Stimulated activated CD4-positive, alpha-beta T cell treated with anti-CD3 and anti-CD28 coated beads, TNF-alpha, amount 100 ng/mL, for 48 hours (primary cell): ENCODE data around the gene RAP1GAP.

Experiments used
- DNase-seq, 3 donors: peaks; one replicate each; pipeline ENCODE4 v3.0.0-alpha.2; 2020; ENCODE audit warnings: low read depth in 3 of 3

RAP1GAP gene

GRCh38 chr1:21662426-21663247 is 6.5 kb downstream of the RAP1GAP start:
- DNase-seq, result no peak

DNA sequence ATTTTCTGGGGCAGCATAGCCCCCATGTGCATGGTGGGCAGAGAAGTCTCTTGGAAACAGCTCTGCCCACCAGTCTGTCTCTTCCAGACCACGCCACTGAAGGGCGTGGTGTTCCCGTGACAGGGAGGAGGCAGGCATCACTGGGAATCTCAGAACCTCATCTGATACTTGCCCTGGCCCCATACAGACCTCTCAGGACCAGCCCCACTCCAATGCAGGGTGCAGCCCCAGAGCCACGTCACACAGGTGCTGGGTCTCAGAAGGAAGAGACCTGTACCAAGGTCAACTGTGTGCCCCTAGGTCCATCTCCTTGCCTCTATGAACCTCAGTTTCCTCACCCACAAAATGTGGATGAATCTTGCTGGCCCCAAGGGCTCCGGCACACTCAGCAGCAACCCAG is 7.3 kb downstream of the RAP1GAP start:
- DNase-seq, result no peak

GRCh38 chr1:21659924-21660326 is 9.2 kb downstream of the RAP1GAP start:
- no peak for DNase-seq

GRCh38 chr1:21659099-21659923 is 9.8 kb downstream of the RAP1GAP start:
- DNase-seq, result peak; percentile 62 to 69 (median 62)

- no peak for DNase-seq
Observed at GRCh38 chr1:21657456-21658190, 11.5 kb downstream of the RAP1GAP start.

- no peak for DNase-seq
Observed at GRCh38 chr1:21655748-21656147, 13.4 kb downstream of the RAP1GAP start.

- DNase-seq, result no peak
Observed at GRCh38 chr1:21655259-21655658, 13.9 kb downstream of the RAP1GAP start.

- no peak for DNase-seq
Observed at GRCh38 chr1:21654209-21654608, 14.9 kb downstream of the RAP1GAP start.

DNA sequence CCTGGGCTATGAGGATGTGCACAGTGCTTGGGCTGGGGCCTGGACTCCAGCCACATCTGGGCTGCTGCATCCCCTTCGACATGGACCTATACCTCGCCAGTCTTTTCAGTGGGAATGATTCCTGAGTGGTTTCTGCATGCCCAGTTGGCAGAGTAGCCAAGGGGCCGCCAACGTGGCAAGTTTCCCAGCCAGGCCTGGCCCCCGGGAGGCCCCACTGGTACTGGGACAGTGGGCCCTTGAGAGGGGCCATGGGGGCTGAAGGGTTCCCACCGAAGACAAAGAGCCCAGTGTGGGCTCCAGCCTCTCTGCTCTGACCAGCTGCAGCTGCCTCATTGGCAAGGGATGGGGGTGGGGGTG is 15.4 kb downstream of the RAP1GAP start:
- DNase-seq, result no peak

- no peak for DNase-seq
Observed at GRCh38 chr1:21652937-21653743, 16.0 kb downstream of the RAP1GAP start.

- no peak for DNase-seq
Observed at GRCh38 chr1:21652101-21652936, 16.8 kb downstream of the RAP1GAP start.

- no peak for DNase-seq
Observed at GRCh38 chr1:21651214-21652042, 17.7 kb downstream of the RAP1GAP start.

DNA sequence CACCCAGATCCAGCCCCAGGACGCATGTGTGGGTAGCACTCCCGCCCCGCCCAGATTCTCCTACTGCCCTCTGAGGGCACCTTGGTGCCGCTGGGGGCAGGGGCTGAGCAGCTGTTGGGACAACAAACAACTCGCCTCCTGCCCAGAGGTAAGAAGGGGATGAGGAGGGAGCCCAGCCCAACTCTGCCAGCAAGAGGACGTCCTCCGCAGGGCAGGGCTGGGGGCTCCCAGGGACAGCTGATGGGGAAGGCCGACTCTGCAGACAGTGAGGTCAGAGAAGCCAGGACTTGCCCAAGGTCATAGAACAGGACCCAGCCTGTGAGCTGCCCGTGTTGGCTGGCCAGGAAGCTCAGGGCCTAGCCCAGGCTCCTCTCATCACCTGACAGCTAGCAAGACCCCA is 18.8 kb downstream of the RAP1GAP start:
- no peak for DNase-seq

- DNase-seq, result no peak
Observed at GRCh38 chr1:21649315-21649714, 19.8 kb downstream of the RAP1GAP start.

DNA sequence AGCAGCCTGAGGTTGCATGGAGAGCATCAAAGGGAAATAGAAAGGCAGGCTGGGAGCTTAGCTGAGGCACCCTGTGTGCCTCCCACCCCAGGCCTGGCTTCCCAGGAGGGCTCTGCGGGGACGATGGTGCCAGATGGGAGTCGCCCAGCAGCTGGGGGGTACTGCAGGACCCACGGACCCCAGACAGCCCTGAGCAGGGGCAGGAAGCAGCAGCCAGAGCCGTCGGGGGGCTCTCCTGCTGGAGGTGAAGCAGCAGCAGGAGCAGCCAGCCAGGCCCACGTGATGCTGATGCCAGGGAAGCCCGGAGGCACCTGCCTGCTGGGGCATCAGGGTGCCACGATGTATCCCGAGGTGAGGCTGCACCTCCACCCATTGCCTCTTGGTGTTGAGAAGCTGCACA is 20.4 kb downstream of the RAP1GAP start:
- no peak for DNase-seq

DNA sequence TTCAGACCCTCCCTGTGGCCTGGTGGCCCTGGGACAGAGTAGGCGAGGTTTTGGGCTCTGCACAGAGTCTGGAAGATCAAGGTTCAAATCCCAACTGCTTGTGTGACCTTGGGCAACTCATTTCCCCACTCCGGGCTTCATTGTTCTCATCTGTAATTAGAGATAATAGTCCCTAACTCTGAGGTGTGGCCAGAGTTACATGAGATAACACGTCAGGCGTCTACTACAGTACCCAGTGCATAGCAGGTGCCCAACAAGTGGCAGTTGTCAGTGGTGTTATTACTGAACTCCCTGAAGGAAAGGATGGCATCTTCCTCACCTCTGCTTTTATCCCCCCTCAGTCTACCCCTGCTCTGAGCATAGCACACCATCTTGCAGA is 20.8 kb downstream of the RAP1GAP start:
- DNase-seq, result no peak

GRCh38 chr1:21647431-21648351 is 21.5 kb downstream of the RAP1GAP start:
- DNase-seq, result peak; percentile 15 to 51 (median 27)

DNA sequence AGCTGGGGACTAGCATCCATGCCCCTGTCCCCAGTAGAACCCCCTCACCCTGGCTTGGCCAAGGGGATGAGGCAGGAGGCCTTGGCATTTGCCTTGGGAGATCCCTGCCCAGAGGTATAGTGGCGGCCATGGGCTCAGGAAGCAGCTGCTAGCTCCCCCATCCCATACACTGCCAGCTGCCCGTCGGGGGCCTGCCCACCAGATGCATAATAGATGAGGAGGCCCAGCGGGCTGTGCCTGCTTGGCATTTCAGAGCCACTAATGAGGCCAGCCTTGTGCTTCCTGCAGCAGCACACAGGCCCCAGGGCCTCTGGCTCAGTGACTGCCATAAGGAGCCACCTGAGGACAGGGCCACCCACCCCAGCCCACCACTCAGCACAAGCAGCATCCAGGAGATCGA is 23.6 kb downstream of the RAP1GAP start:
- no peak for DNase-seq

DNA sequence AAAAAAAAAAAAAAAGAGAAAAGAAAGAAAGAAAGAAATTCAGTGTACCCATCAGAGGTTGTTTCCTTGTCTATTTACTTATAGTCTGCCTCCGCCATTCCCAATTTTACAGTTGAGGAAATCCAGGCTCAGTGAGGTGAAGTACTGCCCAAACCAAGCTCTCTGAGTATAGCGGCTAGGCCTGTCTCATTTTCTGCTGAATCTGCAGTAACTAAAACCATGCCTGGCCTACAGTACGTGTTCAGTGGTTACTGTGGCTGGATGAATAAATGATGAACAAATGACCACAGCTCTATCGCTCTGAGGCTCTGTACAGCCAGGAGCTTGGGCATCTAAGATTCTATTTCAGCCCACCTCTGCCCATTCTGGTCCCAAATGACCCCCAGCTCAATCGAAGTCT is 24.3 kb downstream of the RAP1GAP start:
- no peak for DNase-seq
